Measurements from ENCODE around the gene ORAI3. TPM values are rescaled to one million over a fixed set of nuclear protein-coding genes. Genes with fewer than 3 reads are reported as not detected.

The ORAI3 gene
- total and polyA plus RNA-seq, 2 of the 13 experiments (the other 11 are each of a cell fraction or from before 2014, with no cell fraction given) = 11.4 to 32.0 TPM

GRCh38 chr16:30997725-30998711 lies 49.1 kb downstream of the ORAI3 start (continued):
- TF ChIP-seq THRA (CRISPR knock-in tag; IDR thresholded peaks at IDR 0.05; ENCODE audit: borderline replicate concordance) (peak; percentile 23; the same call in 1 of the 2 replicates), ZNF772 (CRISPR knock-in tag; IDR thresholded peaks at IDR 0.05) (0 out of 2 replicates have a peak, but pooled peaks have one; percentile 53), ZMYM3 (CRISPR knock-in tag; IDR thresholded peaks at IDR 0.05) (no peak), ZBTB42 (CRISPR knock-in tag; IDR thresholded peaks at IDR 0.05) (no peak; the same call in 1 of the 2 replicates), NCOA1 (CRISPR knock-in tag; IDR thresholded peaks at IDR 0.05) (peak; percentile 60; the same call in 1 of the 2 replicates), ZFP90 (CRISPR knock-in tag; IDR thresholded peaks at IDR 0.05; ENCODE audit: borderline replicate concordance) (peak; percentile 68; the same call in 1 of the 2 replicates), SNAPC4 (CRISPR knock-in tag; IDR thresholded peaks at IDR 0.05) (peak; percentile 81; the same call in 1 of the 2 replicates), BHLHE40 (IDR thresholded peaks at IDR 0.05; ENCODE audit: low read length) (0 out of 2 replicates have a peak, but pooled peaks have one; percentile 18), SIN3B (IDR thresholded peaks at IDR 0.05; ENCODE audit: low read length) (no peak), PRDM10 (CRISPR knock-in tag; IDR thresholded peaks at IDR 0.05; ENCODE audit: low read depth) (peak; percentile 7; the same call in 1 of the 2 replicates), NFAT5 (CRISPR knock-in tag; IDR thresholded peaks at IDR 0.05) (no peak)
